SK-MEL-5 (cell line): ENCODE data around the gene LRG1. TPM values are rescaled to one million over a fixed set of nuclear protein-coding genes. Genes with fewer than 3 reads are reported as not detected.

Experiments
- DNase-seq: peaks from one replicate; pipeline ENCODE4 v3.0.0-alpha.2; 2016; ENCODE audit warnings: low read depth, low spot score
- in situ Hi-C: cut with HindIII; loops from 2 replicates; pipeline ENCODE4 v1.10.0; 2016; ENCODE audit warnings: low sequenced_read_pairs, high pct_unique_total_duplicates, low pct_unique_long_range_greater_than_20kb
- total RNA-seq: library from RNA; depleted of rRNA; stranded (reverse); fragments of >200 nt; shearing (Covaris generic); gene quantifications from 2 replicates; pipeline ENCODE4 v1.2.3, GENCODE V29; 2014; rRNA removed

LRG1 gene
- total RNA-seq, 1 experiment from 2014 or later: 0.05 TPM

- no peak for DNase-seq
- in situ Hi-C loops: no loop called here
These were observed 46.5 kb downstream of the LRG1 start for GRCh38 chr19:4493104-4493928.

GRCh38 chr19:4492337-4493103, 47.3 kb downstream of the LRG1 start:
- no peak for DNase-seq
- in situ Hi-C loops: no loop called here

- no peak for DNase-seq
- in situ Hi-C loops: no loop called here
These were observed 48.4 kb downstream of the LRG1 start for GRCh38 chr19:4491446-4491845.

GRCh38 chr19:4488496-4488895, 51.3 kb downstream of the LRG1 start:
- in situ Hi-C loops: no loop called here
- no peak for DNase-seq

- in situ Hi-C loops: no loop called here
- DNase-seq: no peak
These were observed 52.3 kb downstream of the LRG1 start for GRCh38 chr19:4487572-4487971.

Other genes with a start within 250 kb of the LRG1 start
- gene TMIGD2, start 237.6 kb downstream of the LRG1 start, total RNA-seq: not detected in 2 replicates
- gene FSD1, start 235.4 kb downstream of the LRG1 start, total RNA-seq: 2.7 and 2.8 TPM in 2 replicates
- gene STAP2, start 201.2 kb downstream of the LRG1 start, total RNA-seq: 3.1 and 3.8 TPM in 2 replicates
- 3.0 and 5.3 TPM in 2 replicates for gene MPND, start 196.5 kb downstream of the LRG1 start, total RNA-seq
- 33.0 and 37.6 TPM in 2 replicates for gene SH3GL1, start 139.5 kb downstream of the LRG1 start, total RNA-seq
- gene CHAF1A, start 137.4 kb downstream of the LRG1 start, total RNA-seq: 14.5 and 19.4 TPM in 2 replicates
- gene UBXN6, start 82.2 kb downstream of the LRG1 start, total RNA-seq: 57.7 and 62.3 TPM in 2 replicates
- 24.5 and 25.2 TPM in 2 replicates for gene HDGFL2, start 67.7 kb downstream of the LRG1 start, total RNA-seq
- 0.05 TPM in 2 replicates for gene PLIN4, start 21.6 kb downstream of the LRG1 start, total RNA-seq
- 1.2 TPM in 1 of 2 replicates, not detected in the other for gene PLIN5, start 4.8 kb downstream of the LRG1 start, total RNA-seq
- 6.3 and 6.9 TPM in 2 replicates for gene SEMA6B, start 19.6 kb upstream of the LRG1 start, total RNA-seq
- gene TNFAIP8L1, start 99.5 kb upstream of the LRG1 start, total RNA-seq: 2.8 and 3.5 TPM in 2 replicates
- 321 and 322 TPM in 2 replicates for gene MYDGF, start 130.3 kb upstream of the LRG1 start, total RNA-seq
- gene DPP9, start 183.8 kb upstream of the LRG1 start, total RNA-seq: 34.4 and 47.9 TPM in 2 replicates